ENCODE data around the gene NT5C1B. TPM values are rescaled to one million over a fixed set of nuclear protein-coding genes. Genes with fewer than 3 reads are reported as not detected.

NT5C1B gene
- polyA plus RNA-seq, 1 donor, result 0.75 TPM

DNA sequence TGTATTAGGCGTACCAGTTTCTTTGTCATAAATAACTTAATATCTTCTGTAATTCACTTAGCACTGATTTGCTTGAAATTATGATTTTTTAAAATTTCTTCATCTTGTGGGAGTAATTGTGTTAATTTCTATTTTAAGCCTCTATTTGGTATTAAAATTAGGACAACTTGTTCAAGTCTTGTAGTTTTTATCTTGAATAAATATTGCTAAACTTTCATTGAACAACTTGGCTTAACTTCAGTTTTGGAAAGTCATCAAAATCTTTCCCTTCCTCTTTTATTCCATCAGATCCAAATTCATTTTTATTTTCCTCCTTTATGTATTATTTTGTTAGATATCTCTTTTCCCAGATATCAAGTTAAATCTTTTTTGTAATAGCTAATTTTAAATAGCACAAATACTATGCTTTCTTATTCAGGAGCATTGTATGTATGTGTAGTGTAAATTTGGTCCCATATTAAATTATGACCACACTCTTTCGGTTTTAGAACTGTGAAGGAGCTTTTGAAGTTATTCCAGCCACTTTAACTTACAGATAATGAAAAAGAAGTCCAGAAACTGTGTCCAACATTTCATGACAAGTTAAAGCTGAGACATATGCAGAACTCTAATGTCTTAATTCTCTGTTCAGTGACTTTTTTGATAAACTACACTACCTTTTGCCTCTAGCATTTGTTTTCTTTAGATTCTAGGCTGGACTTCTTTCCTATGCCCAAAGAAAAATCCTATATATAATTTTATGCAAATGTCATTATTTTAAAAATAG, 31.7 kb upstream of the NT5C1B start:
- WGBS (ENCODE audit: insufficient coverage, low lambda C conversion rate), result 100% methylated on average over 1 of the region's 2 CpGs
- no peak overlapping the region for H3K27ac ChIP-seq (ENCODE audit: low read length)
- no peaks in the 10 kb centered on the region for H3K9me3 ChIP-seq (ENCODE audit: control insufficient read depth, low read depth, low read length)
- H3K36me3 ChIP-seq (ENCODE audit: control insufficient read depth, insufficient read depth, low read length), result no peaks in the 10 kb centered on the region
- H3K27me3 ChIP-seq (ENCODE audit: control insufficient read depth, insufficient read depth, low read length), result no peaks in the 10 kb centered on the region
- no peaks in the 10 kb centered on the region for H3K4me1 ChIP-seq (ENCODE audit: control insufficient read depth, insufficient read depth, low read length)
- no peak overlapping the region for H3K4me3 ChIP-seq (ENCODE audit: low read length)
- DNase-seq, result no peak

DNA sequence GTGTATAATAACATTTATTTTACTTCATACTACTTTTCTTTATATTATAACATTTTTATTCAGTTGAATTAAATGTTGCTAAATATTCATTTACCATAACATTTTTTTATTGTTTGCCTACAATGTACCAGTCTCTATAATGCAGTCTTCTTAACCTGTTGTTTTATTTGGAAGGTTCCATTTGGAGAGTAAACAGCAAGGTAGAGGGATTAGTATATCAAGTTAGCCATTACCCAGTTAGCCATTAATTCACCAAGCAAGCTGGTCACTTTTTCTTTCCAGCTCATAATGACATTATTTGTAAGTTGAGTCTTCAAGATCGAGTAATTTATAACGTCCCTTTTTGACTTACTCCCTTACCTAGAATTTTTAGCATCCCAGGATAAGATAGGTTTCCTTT, 29.7 kb upstream of the NT5C1B start:
- H3K4me1 ChIP-seq (ENCODE audit: control insufficient read depth, insufficient read depth, low read length), result no peaks in the 10 kb centered on the region
- no peak overlapping the region for H3K4me3 ChIP-seq (ENCODE audit: low read length)
- WGBS (ENCODE audit: insufficient coverage, low lambda C conversion rate), result 24% methylated on average over 2 of the region's 2 CpGs
- H3K36me3 ChIP-seq (ENCODE audit: control insufficient read depth, insufficient read depth, low read length), result no peaks in the 10 kb centered on the region
- DNase-seq, result no peak
- no peaks in the 10 kb centered on the region for H3K9me3 ChIP-seq (ENCODE audit: control insufficient read depth, low read depth, low read length)
- H3K27me3 ChIP-seq (ENCODE audit: control insufficient read depth, insufficient read depth, low read length), result no peaks in the 10 kb centered on the region
- H3K27ac ChIP-seq (ENCODE audit: low read length), result no peak overlapping the region

DNA sequence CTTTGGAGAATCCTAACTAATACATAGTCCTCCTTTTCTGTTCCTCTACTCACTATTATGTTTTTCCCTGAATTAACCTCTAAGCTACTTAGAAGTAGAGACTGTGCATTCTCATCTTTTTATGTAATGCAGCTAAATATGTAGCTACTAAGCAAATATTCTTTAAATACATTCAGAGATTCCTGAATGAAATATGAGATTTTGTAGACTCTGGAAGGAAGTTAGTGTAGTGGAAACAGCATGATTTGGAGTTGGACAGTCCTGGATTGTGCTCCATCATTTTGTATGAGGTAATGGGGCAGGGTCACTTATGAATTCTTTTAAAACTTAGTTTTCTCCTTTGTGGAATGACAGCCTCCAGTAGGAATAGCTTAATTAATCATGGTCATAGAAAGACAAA, 24.7 kb upstream of the NT5C1B start:
- DNase-seq, result no peak
- H3K9me3 ChIP-seq (ENCODE audit: control insufficient read depth, low read depth, low read length), result no peaks in the 10 kb centered on the region
- no peaks in the 10 kb centered on the region for H3K27me3 ChIP-seq (ENCODE audit: control insufficient read depth, insufficient read depth, low read length)
- H3K27ac ChIP-seq (ENCODE audit: low read length), result no peak overlapping the region
- H3K36me3 ChIP-seq (ENCODE audit: control insufficient read depth, insufficient read depth, low read length), result no peaks in the 10 kb centered on the region
- H3K4me1 ChIP-seq (ENCODE audit: control insufficient read depth, insufficient read depth, low read length), result no peaks in the 10 kb centered on the region
- H3K4me3 ChIP-seq (ENCODE audit: low read length), result no peak overlapping the region

DNA sequence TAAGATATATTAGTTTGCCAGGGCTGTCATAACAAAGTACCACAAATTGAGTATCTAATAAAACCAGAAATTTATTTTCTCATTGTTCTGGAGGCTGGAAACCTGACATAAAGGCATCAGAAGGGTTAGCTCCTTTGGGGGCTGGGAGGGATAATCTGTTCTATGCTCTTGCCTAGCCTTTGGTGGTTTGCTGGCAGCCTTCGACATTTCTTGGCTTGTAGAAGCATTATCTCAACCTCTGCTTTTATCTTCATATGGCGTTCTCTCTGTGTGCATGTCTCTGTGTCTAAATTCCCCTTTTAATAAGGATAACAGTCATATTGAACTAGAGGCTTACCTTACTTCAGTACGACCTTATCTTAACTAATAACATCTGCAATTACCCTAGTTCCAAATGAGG, 22.8 kb upstream of the NT5C1B start:
- Histone ChIP-seq H3K4me1 (ENCODE audit: control insufficient read depth, insufficient read depth, low read length) (no peaks in the 10 kb centered on the region), H3K27ac (ENCODE audit: low read length) (no peak overlapping the region), H3K9me3 (ENCODE audit: control insufficient read depth, low read depth, low read length) (no peaks in the 10 kb centered on the region), H3K27me3 (ENCODE audit: control insufficient read depth, insufficient read depth, low read length) (no peaks in the 10 kb centered on the region), H3K36me3 (ENCODE audit: control insufficient read depth, insufficient read depth, low read length) (no peaks in the 10 kb centered on the region), H3K4me3 (ENCODE audit: low read length) (no peak overlapping the region)
- DNase-seq, result no peak
- WGBS (ENCODE audit: insufficient coverage, low lambda C conversion rate), result no CpG with 5 or more reads among the region's 3 CpGs

DNA sequence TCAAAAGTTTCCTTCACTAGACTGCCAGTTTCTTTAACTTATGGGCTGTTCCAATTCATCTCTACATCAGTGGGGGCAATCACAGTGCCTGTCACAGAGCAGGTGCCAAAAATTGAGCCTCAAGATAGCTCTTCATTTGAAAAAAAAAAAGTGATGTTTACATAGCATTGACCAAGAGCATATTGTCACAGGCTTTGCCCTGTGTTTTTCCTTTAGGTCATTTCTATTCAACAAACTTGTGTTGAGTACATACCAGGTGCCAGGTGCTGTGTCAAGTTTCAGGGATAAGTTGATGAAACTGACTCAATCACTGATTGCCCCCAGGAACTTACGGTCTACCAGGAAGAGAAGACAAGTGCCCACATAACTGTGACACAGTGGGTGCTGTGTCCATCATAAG, 22.2 kb upstream of the NT5C1B start:
- no CpG with 5 or more reads among the region's 1 CpG for WGBS (ENCODE audit: insufficient coverage, low lambda C conversion rate)
- no peak for DNase-seq
- Histone ChIP-seq H3K4me1 (ENCODE audit: control insufficient read depth, insufficient read depth, low read length) (no peaks in the 10 kb centered on the region), H3K27me3 (ENCODE audit: control insufficient read depth, insufficient read depth, low read length) (no peaks in the 10 kb centered on the region), H3K36me3 (ENCODE audit: control insufficient read depth, insufficient read depth, low read length) (no peaks in the 10 kb centered on the region), H3K9me3 (ENCODE audit: control insufficient read depth, low read depth, low read length) (no peaks in the 10 kb centered on the region), H3K4me3 (ENCODE audit: low read length) (no peak overlapping the region), H3K27ac (ENCODE audit: low read length) (no peak overlapping the region)

DNA sequence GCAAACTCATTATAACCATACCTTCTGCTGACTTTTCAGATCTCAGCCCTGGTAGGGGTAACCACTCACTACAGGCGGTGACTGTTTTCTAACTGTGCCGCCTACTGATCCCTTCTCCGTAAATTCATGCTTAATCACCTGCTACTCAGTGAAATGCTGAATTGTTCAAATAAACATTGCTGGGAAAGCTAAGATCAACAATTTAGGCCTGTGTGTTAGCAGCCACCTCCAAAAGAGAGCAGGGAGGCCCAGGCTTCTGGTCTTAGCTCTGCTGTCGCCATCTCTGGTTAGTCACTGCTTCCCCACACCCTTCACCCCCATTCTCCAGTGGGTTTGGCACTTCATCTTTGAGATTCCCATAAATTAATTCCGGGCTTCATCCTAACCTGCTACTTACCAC, 21.8 kb upstream of the NT5C1B start:
- H3K27ac ChIP-seq (ENCODE audit: low read length), result no peak overlapping the region
- no CpG with 5 or more reads among the region's 5 CpGs for WGBS (ENCODE audit: insufficient coverage, low lambda C conversion rate)
- H3K36me3 ChIP-seq (ENCODE audit: control insufficient read depth, insufficient read depth, low read length), result no peaks in the 10 kb centered on the region
- no peaks in the 10 kb centered on the region for H3K4me1 ChIP-seq (ENCODE audit: control insufficient read depth, insufficient read depth, low read length)
- no peak overlapping the region for H3K4me3 ChIP-seq (ENCODE audit: low read length)
- DNase-seq, result no peak
- no peaks in the 10 kb centered on the region for H3K9me3 ChIP-seq (ENCODE audit: control insufficient read depth, low read depth, low read length)
- H3K27me3 ChIP-seq (ENCODE audit: control insufficient read depth, insufficient read depth, low read length), result no peaks in the 10 kb centered on the region

DNA sequence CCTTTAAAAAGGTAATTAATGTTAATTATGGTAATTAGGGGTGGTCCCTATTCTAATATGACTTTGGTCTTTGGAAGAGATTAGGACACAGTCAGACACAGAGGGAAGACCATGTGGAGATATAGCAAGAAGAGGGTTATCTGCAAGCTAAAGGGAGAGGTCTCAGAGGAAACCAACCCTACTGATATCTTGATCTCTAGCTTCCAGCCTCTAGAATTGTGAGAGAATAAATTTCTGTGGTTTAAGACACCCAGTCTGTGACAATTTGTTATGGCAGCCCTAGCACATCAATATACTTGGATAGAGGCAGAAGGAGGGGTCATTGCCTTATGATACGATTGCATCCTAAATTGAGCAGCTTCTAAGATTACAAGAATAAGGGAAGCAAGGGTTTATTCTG, 21.3 kb upstream of the NT5C1B start:
- no CpG with 5 or more reads among the region's 1 CpG for WGBS (ENCODE audit: insufficient coverage, low lambda C conversion rate)
- no peaks in the 10 kb centered on the region for H3K36me3 ChIP-seq (ENCODE audit: control insufficient read depth, insufficient read depth, low read length)
- no peaks in the 10 kb centered on the region for H3K9me3 ChIP-seq (ENCODE audit: control insufficient read depth, low read depth, low read length)
- no peaks in the 10 kb centered on the region for H3K4me1 ChIP-seq (ENCODE audit: control insufficient read depth, insufficient read depth, low read length)
- H3K27ac ChIP-seq (ENCODE audit: low read length), result no peak overlapping the region
- no peak overlapping the region for H3K4me3 ChIP-seq (ENCODE audit: low read length)
- no peaks in the 10 kb centered on the region for H3K27me3 ChIP-seq (ENCODE audit: control insufficient read depth, insufficient read depth, low read length)
- no peak for DNase-seq

DNA sequence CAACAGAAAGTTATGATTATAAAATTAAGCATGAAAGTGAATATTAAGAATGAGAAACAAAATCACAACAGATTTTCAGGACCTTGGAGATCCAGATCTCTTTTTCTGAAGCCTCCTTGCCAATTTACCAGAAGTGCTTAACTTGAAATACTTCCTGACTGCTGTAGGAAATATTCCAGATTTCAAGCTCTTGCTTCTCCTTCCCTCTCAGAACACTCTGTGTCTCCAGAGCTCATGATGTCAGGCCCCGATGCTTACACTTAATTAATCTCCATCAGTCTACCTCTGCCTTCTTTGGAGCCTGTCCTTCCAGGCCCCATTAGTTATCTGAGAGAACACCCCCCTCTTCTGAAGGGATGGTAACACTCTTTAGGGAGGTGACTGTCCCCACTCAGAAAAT, 20.7 kb upstream of the NT5C1B start:
- no peak overlapping the region for H3K4me3 ChIP-seq (ENCODE audit: low read length)
- no peaks in the 10 kb centered on the region for H3K4me1 ChIP-seq (ENCODE audit: control insufficient read depth, insufficient read depth, low read length)
- H3K9me3 ChIP-seq (ENCODE audit: control insufficient read depth, low read depth, low read length), result no peaks in the 10 kb centered on the region
- no CpG with 5 or more reads among the region's 1 CpG for WGBS (ENCODE audit: insufficient coverage, low lambda C conversion rate)
- no peaks in the 10 kb centered on the region for H3K27me3 ChIP-seq (ENCODE audit: control insufficient read depth, insufficient read depth, low read length)
- H3K27ac ChIP-seq (ENCODE audit: low read length), result no peak overlapping the region
- no peak for DNase-seq
- no peaks in the 10 kb centered on the region for H3K36me3 ChIP-seq (ENCODE audit: control insufficient read depth, insufficient read depth, low read length)

DNA sequence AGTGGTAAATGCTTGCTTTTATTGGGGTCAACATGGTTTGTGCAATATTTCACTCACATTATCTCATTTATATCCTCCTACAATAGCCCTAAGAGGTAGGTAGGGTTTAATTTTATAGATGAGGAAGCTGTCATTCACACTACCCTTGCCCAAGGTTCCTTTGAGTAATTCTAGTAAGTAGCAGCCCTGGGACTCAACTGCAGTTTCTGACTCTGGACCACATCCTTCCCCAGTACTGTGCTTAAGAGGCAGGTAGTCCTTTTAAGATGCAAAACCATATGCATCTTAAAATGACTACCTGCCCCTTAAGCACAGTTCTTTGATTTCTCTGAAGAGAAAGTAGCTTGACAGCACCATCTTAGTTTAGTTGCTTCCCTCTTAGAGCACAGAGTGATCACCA, 15.7 kb upstream of the NT5C1B start:
- Histone ChIP-seq H3K36me3 (ENCODE audit: control insufficient read depth, insufficient read depth, low read length) (no peaks in the 10 kb centered on the region), H3K4me1 (ENCODE audit: control insufficient read depth, insufficient read depth, low read length) (no peaks in the 10 kb centered on the region), H3K4me3 (ENCODE audit: low read length) (no peak overlapping the region), H3K27ac (ENCODE audit: low read length) (no peak overlapping the region), H3K9me3 (ENCODE audit: control insufficient read depth, low read depth, low read length) (no peaks in the 10 kb centered on the region), H3K27me3 (ENCODE audit: control insufficient read depth, insufficient read depth, low read length) (no peaks in the 10 kb centered on the region)
- DNase-seq, result no peak

DNA sequence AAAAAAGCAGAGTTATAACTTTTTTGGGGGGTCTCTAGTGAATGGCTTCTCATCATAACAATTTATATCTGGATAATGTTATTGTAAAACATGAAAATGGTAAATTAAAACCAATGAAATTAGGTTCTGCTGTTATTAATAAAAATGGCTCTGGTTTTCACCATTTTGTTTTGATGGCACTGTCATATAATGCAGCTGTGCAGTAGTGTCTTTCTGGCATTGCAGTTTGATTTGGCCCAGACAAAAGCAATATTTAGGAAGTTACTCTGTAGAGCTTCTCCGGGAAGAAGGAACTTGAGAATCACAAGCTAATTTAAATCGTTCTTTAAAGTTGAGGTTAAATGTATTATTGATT, 15.1 kb upstream of the NT5C1B start:
- no peaks in the 10 kb centered on the region for H3K9me3 ChIP-seq (ENCODE audit: control insufficient read depth, low read depth, low read length)
- 79% methylated on average over 2 of the region's 2 CpGs for WGBS (ENCODE audit: insufficient coverage, low lambda C conversion rate)
- no peaks in the 10 kb centered on the region for H3K4me1 ChIP-seq (ENCODE audit: control insufficient read depth, insufficient read depth, low read length)
- H3K27me3 ChIP-seq (ENCODE audit: control insufficient read depth, insufficient read depth, low read length), result no peaks in the 10 kb centered on the region
- no peak for DNase-seq
- H3K4me3 ChIP-seq (ENCODE audit: low read length), result no peak overlapping the region
- no peak overlapping the region for H3K27ac ChIP-seq (ENCODE audit: low read length)
- H3K36me3 ChIP-seq (ENCODE audit: control insufficient read depth, insufficient read depth, low read length), result no peaks in the 10 kb centered on the region

DNA sequence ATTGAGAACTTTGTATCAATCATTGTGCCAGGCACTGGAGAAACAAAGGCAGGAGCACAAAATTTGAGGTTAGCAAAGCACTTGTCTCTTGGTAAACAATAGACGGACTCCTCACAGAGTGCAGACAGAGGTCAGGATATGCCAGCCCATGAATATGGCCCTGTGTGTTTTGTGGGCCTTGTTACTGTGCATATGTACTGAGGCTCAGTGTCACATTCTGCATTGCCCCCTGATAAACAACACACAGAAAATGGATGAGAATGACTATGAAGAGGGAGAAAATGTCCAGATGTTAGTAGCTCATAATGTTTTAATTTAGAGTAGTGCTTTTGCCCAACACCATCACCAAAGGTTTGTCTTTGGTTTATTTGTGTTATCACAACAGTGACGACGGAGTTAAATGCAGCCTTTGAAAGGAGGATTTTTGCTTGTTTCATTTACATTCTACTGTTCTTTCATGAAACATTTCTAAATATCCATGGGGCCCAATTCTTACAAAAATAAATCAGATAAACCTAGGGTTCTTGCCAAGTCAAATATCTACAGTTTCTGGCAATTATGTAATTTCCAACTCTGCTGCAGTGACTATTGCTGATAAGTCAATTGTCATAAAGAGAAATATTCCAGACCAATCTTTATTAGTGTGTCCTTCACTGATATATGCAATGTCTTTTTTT, 14.6 kb upstream of the NT5C1B start:
- no peaks in the 10 kb centered on the region for H3K36me3 ChIP-seq (ENCODE audit: control insufficient read depth, insufficient read depth, low read length)
- H3K27me3 ChIP-seq (ENCODE audit: control insufficient read depth, insufficient read depth, low read length), result no peaks in the 10 kb centered on the region
- H3K4me1 ChIP-seq (ENCODE audit: control insufficient read depth, insufficient read depth, low read length), result no peaks in the 10 kb centered on the region
- no peak for DNase-seq
- no peaks in the 10 kb centered on the region for H3K9me3 ChIP-seq (ENCODE audit: control insufficient read depth, low read depth, low read length)
- 90% methylated on average over 2 of the region's 3 CpGs for WGBS (ENCODE audit: insufficient coverage, low lambda C conversion rate)
- no peak overlapping the region for H3K27ac ChIP-seq (ENCODE audit: low read length)
- no peak overlapping the region for H3K4me3 ChIP-seq (ENCODE audit: low read length)
